Endodermal cell (in vitro differentiated cells): Measurements from ENCODE around the gene EDN2. TPM values are rescaled to one million over a fixed set of nuclear protein-coding genes. Genes with fewer than 3 reads are reported as not detected.

Experiments used
- DNase-seq: peaks from one replicate; pipeline ENCODE4 v3.0.0-alpha.2; 2017
- H3K27ac ChIP-seq: 2 replicates; pipeline ENCODE4 v1.5.1; 2013; ENCODE audit warnings: mild to moderate bottlenecking, low read depth, low read length, moderate library complexity
- H3K27me3 ChIP-seq: 2 replicates; pipeline ENCODE4 v1.6.1; 2013; ENCODE audit warnings: mild to moderate bottlenecking, low read length, moderate library complexity; ENCODE audit not compliant: insufficient read depth, control insufficient read depth, poor library complexity, severe bottlenecking
- H3K36me3 ChIP-seq: 2 replicates; pipeline ENCODE4 v1.7.0; 2013; ENCODE audit warnings: mild to moderate bottlenecking, low read length, moderate library complexity; ENCODE audit not compliant: control insufficient read depth, insufficient read depth
- H3K4me1 ChIP-seq: one replicate; pipeline ENCODE4 v1.7.0; 2013; ENCODE audit warnings: low read length; ENCODE audit not compliant: control insufficient read depth, insufficient read depth
- H3K4me3 ChIP-seq: 2 replicates; pipeline ENCODE4 v1.5.1; 2013; ENCODE audit warnings: mild to moderate bottlenecking, low read length, moderate library complexity
- H3K9ac ChIP-seq: 2 replicates; pipeline ENCODE4 v1.6.1; 2013; ENCODE audit warnings: mild to moderate bottlenecking, low read length, moderate library complexity; ENCODE audit not compliant: poor library complexity, severe bottlenecking; ENCODE audit errors: extremely low read depth
- H3K9me3 ChIP-seq: 2 replicates; pipeline ENCODE4 v1.6.1; 2013; ENCODE audit warnings: mild to moderate bottlenecking, low read length, moderate library complexity; ENCODE audit not compliant: control insufficient read depth
- H3K27ac Mint-ChIP-seq: 2 replicates; pipeline ENCODE4 v1.8.0; 2020; ENCODE audit warnings: mixed read lengths
- H3K27me3 Mint-ChIP-seq: 2 replicates; pipeline ENCODE4 v1.8.0; 2021; ENCODE audit warnings: mild to moderate bottlenecking, mixed read lengths; ENCODE audit not compliant: insufficient read depth
- H3K36me3 Mint-ChIP-seq: 2 replicates; pipeline ENCODE4 v1.8.0; 2020; ENCODE audit warnings: low read depth, mixed read lengths
- H3K4me1 Mint-ChIP-seq: 2 replicates; pipeline ENCODE4 v1.8.0; 2020; ENCODE audit warnings: mixed read lengths
- H3K4me3 Mint-ChIP-seq: 2 replicates; pipeline ENCODE4 v1.8.0; 2020; ENCODE audit warnings: mild to moderate bottlenecking, moderate library complexity, mixed read lengths
- H3K9me3 Mint-ChIP-seq: 2 replicates; pipeline ENCODE4 v1.8.0; 2020; ENCODE audit warnings: mild to moderate bottlenecking, mixed read lengths
- CTCF ChIP-seq: fragments of 200-600 bp; sonication (generic); conservative IDR thresholded peaks from 2 replicates; pipeline ENCODE4 v1.5.0; 2021; ENCODE audit warnings: antibody characterized with exemption, mild to moderate bottlenecking
- WGBS, 2 experiments: methylation state at CpG; one replicate each; pipeline versions ENCODE4 v1.1.5 to v1.1.7; 2013; ENCODE audit warnings: missing lambda C conversion rate in 2 of 2, mixed read lengths in 1 of 2; ENCODE audit not compliant: insufficient coverage in 1 of 2, insufficient read length in 1 of 2; 5-methylcytosine and 5-hydroxymethylcytosine counted together
- total RNA-seq, 2 donors: library from RNA; stranded (reverse); fragmentation: NEBNext Ultra II Directional in 1 of 2; extraction: Animal tissue kit (Norgen Biotek cat#: 25700) in 1 of 2; gene quantifications; 2 replicates in 1 of 2; 3 replicates in 1 of 2; pipeline ENCODE4 v1.2.1, GENCODE V29; 2021

Gene EDN2
- total RNA-seq, 2 donors from 2014 or later: not detected

- H3K4me3 ChIP-seq: no peak overlapping the region
- WGBS, 2 experiments: 91 to 98% methylated on average over 5 to 7 of the region's 7 CpGs
Measured at GRCh38 chr1:41511239-41511540, 26.7 kb upstream of the EDN2 start.

GRCh38 chr1:41510531-41511238 is 26.2 kb upstream of the EDN2 start:
- H3K9ac ChIP-seq: no peak overlapping the region
- WGBS, 2 experiments: 95 to 96% methylated on average over 13 to 41 of the region's 41 CpGs
- DNase-seq: no peak
- H3K27me3 ChIP-seq: no peaks in the 10 kb centered on the region
- no peaks in the 10 kb centered on the region for H3K27me3 Mint-ChIP-seq
- no peaks in the 10 kb centered on the region for H3K36me3 Mint-ChIP-seq
- H3K9me3 Mint-ChIP-seq: no peaks in the 10 kb centered on the region
- no peak for TF ChIP-seq CTCF
- no peaks in the 10 kb centered on the region for H3K9me3 ChIP-seq
- H3K4me3 ChIP-seq: no peak overlapping the region
- no peaks in the 10 kb centered on the region for H3K4me1 Mint-ChIP-seq
- no peaks in the 10 kb centered on the region for H3K4me1 ChIP-seq
- no peak overlapping the region for H3K27ac ChIP-seq
- no peaks in the 10 kb centered on the region for H3K36me3 ChIP-seq
- no peak overlapping the region for H3K4me3 Mint-ChIP-seq
- H3K27ac Mint-ChIP-seq: no peak overlapping the region

More at GRCh38 chr1:41511239-41511540, 26.7 kb upstream of the EDN2 start:
- Mint-ChIP-seq H3K4me3 (no peak overlapping the region), H3K4me1 (no peaks in the 10 kb centered on the region), H3K27ac (no peak overlapping the region), H3K36me3 (no peaks in the 10 kb centered on the region), H3K27me3 (peaks cover under 1% of the 10 kb centered on the region), H3K9me3 (no peaks in the 10 kb centered on the region)
- no peak for DNase-seq
- no peak overlapping the region for H3K27ac ChIP-seq
- no peaks in the 10 kb centered on the region for H3K27me3 ChIP-seq
- no peaks in the 10 kb centered on the region for H3K4me1 ChIP-seq
- H3K36me3 ChIP-seq: no peaks in the 10 kb centered on the region
- H3K9me3 ChIP-seq: no peaks in the 10 kb centered on the region
- TF ChIP-seq CTCF: no peak
- H3K9ac ChIP-seq: no peak overlapping the region

- Histone ChIP-seq H3K27ac (no peak overlapping the region), H3K27me3 (no peaks in the 10 kb centered on the region), H3K4me1 (no peaks in the 10 kb centered on the region), H3K4me3 (no peak overlapping the region), H3K9me3 (no peaks in the 10 kb centered on the region), H3K36me3 (no peaks in the 10 kb centered on the region), H3K9ac (no peak overlapping the region)
- WGBS, 2 experiments: 69 to 82% methylated on average over 6 to 9 of the region's 9 CpGs
- DNase-seq: no peak
- Mint-ChIP-seq H3K36me3 (no peaks in the 10 kb centered on the region), H3K4me1 (peaks cover 7% of the 10 kb centered on the region), H3K27me3 (no peaks in the 10 kb centered on the region), H3K9me3 (no peaks in the 10 kb centered on the region), H3K27ac (no peak overlapping the region), H3K4me3 (no peak overlapping the region)
- TF ChIP-seq CTCF: no peak
Measured at GRCh38 chr1:41509270-41509671, 24.8 kb upstream of the EDN2 start.
